ENCODE results near the gene NFIC. TPM values are rescaled to one million over a fixed set of nuclear protein-coding genes. Genes with fewer than 3 reads are reported as not detected.

Gene NFIC
- total RNA-seq, 1 experiment from 2014 or later = 85.5 TPM

- ChIA-PET CTCF (interaction anchor here (0.7 to 1.6 kb wide), 2 partner anchors 16 to 120 kb away, joined by 3 read pairs; no protein-coding TSS in a partner anchor), POLR2A (interaction anchor here (0.8 to 1.5 kb wide), 2 partner anchors 15 to 83 kb away, joined by 3 read pairs; no protein-coding TSS in a partner anchor)
- Mint-ChIP-seq H3K4me3 (ENCODE audit: unreplicated experiment) (no peak overlapping the region), H3K27ac (ENCODE audit: low read depth, unreplicated experiment) (no peak overlapping the region), H3K9me3 (ENCODE audit: unreplicated experiment) (no peaks in the 10 kb centered on the region), H3K4me1 (ENCODE audit: insufficient read depth, unreplicated experiment) (peaks cover 6% of the 10 kb centered on the region), H3K27me3 (ENCODE audit: insufficient read depth, unreplicated experiment) (no peaks in the 10 kb centered on the region), H3K36me3 (ENCODE audit: insufficient read depth, unreplicated experiment) (no peaks in the 10 kb centered on the region)
- TF ChIP-seq CTCF (IDR thresholded peaks at IDR 0.05; ENCODE audit: unreplicated experiment) = no peak
- BruUV-seq (replicated peaks) = no TSS peak
- DNase-seq (ENCODE audit: unreplicated experiment) = no peak
- intact Hi-C loops (cut with micrococcal nuclease) = no loop called here
These were observed 14.5 kb upstream of the NFIC start for GRCh38 chr19:3351702-3352447.

- Mint-ChIP-seq H3K27me3 (ENCODE audit: insufficient read depth, unreplicated experiment) (no peaks in the 10 kb centered on the region), H3K9me3 (ENCODE audit: unreplicated experiment) (no peaks in the 10 kb centered on the region), H3K4me1 (ENCODE audit: insufficient read depth, unreplicated experiment) (no peaks in the 10 kb centered on the region), H3K36me3 (ENCODE audit: insufficient read depth, unreplicated experiment) (peaks cover 6% of the 10 kb centered on the region), H3K27ac (ENCODE audit: low read depth, unreplicated experiment) (no peak overlapping the region), H3K4me3 (ENCODE audit: unreplicated experiment) (no peak overlapping the region)
- BruUV-seq (replicated peaks) = no TSS peak
- POLR2A ChIA-PET = interaction anchor here (0.8 to 1.5 kb wide), 3 partner anchors 9 to 82 kb away, joined by 3 to 5 read pairs (median 4); no protein-coding TSS in a partner anchor
- no peak for TF ChIP-seq CTCF (IDR thresholded peaks at IDR 0.05; ENCODE audit: unreplicated experiment)
- CTCF ChIA-PET = interaction anchor here (0.6 kb wide), 1 partner anchor 1517 kb away, joined by 5 read pairs; no protein-coding TSS in a partner anchor
- DNase-seq (ENCODE audit: unreplicated experiment) = no peak
- intact Hi-C loops (cut with micrococcal nuclease) = no loop called here
These were observed 12.9 kb upstream of the NFIC start for GRCh38 chr19:3353493-3353892.

GRCh38 chr19:3356805-3357204 is 9.6 kb upstream of the NFIC start:
- Mint-ChIP-seq H3K27me3 (ENCODE audit: insufficient read depth, unreplicated experiment) (no peaks in the 10 kb centered on the region), H3K27ac (ENCODE audit: low read depth, unreplicated experiment) (no peak overlapping the region), H3K4me3 (ENCODE audit: unreplicated experiment) (no peak overlapping the region), H3K4me1 (ENCODE audit: insufficient read depth, unreplicated experiment) (peaks cover 9% of the 10 kb centered on the region), H3K36me3 (ENCODE audit: insufficient read depth, unreplicated experiment) (peaks cover 6% of the 10 kb centered on the region), H3K9me3 (ENCODE audit: unreplicated experiment) (no peaks in the 10 kb centered on the region)
- DNase-seq (ENCODE audit: unreplicated experiment) = no peak
- no TSS peak for BruUV-seq (replicated peaks)
- ChIA-PET POLR2A (interaction anchor here (0.7 kb wide), 1 partner anchor 10 kb away, joined by 3 read pairs; no protein-coding TSS in a partner anchor), CTCF (interaction anchor here (0.6 to 1.3 kb wide), 3 partner anchors 10 to 52 kb away, joined by 3 read pairs; no protein-coding TSS in a partner anchor)
- no peak for TF ChIP-seq CTCF (IDR thresholded peaks at IDR 0.05; ENCODE audit: unreplicated experiment)
- intact Hi-C loops (cut with micrococcal nuclease) = no loop called here

- H3K27ac Mint-ChIP-seq (ENCODE audit: low read depth, unreplicated experiment) = no peak overlapping the region
- H3K4me1 Mint-ChIP-seq (ENCODE audit: insufficient read depth, unreplicated experiment) = peaks cover 15% of the 10 kb centered on the region
- ChIA-PET CTCF (interaction anchor here (0.6 kb wide), 2 partner anchors 30 to 53 kb away, joined by 3 read pairs; no protein-coding TSS in a partner anchor), POLR2A (interaction anchor here (0.7 to 0.9 kb wide), 2 partner anchors 11 to 408 kb away, joined by 3 read pairs; no protein-coding TSS in a partner anchor)
- no peaks in the 10 kb centered on the region for H3K9me3 Mint-ChIP-seq (ENCODE audit: unreplicated experiment)
- intact Hi-C loops (cut with micrococcal nuclease) = no loop called here
- H3K27me3 Mint-ChIP-seq (ENCODE audit: insufficient read depth, unreplicated experiment) = no peaks in the 10 kb centered on the region
- DNase-seq (ENCODE audit: unreplicated experiment) = no peak
- peak overlapping the region; percentile 59 for H3K4me3 Mint-ChIP-seq (ENCODE audit: unreplicated experiment)
- no peak for TF ChIP-seq CTCF (IDR thresholded peaks at IDR 0.05; ENCODE audit: unreplicated experiment)
- peaks cover 6% of the 10 kb centered on the region for H3K36me3 Mint-ChIP-seq (ENCODE audit: insufficient read depth, unreplicated experiment)
- no TSS peak for BruUV-seq (replicated peaks)
These were observed 9.0 kb upstream of the NFIC start for GRCh38 chr19:3357271-3357991.

Measured in MCF 10A (cell line).